ENCODE results near the gene MOB3B. TPM values are rescaled to one million over a fixed set of nuclear protein-coding genes. Genes with fewer than 3 reads are reported as not detected.

MOB3B gene
- total RNA-seq, 1 donor from 2014 or later, result 11.0 TPM

DNA sequence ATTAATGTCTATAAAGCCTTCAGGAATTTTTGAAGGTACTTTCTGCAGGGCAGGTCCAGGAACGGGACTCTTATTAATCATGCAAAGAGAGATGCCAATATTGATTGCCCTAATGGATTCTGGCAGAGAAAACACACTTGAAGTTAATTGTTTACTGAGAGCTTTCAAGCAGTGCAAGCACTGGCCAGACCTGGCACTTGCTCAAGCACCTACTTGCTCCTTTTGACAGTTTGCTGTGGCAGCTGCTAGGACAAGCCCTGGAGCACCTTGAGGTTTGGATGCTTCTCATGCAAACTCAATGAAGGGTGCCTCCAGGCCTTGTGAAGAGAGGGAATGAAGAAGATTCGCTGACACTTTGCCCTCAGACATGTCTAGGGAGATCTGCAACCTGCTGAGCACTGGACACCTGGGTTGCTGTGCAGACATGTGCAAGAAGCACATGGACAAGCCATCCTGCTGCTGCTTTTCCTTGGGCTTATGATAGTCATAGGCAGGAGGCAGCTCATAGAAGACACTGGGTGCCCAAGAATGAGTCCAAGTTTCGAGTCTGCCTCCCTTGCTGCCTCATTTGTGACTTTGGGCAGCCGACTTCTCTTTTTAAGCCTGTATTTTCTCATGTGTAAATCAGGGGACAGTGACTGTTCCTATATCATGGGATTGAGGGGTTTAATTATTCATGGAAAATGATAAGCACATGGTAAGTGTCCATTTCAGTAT, 143.8 kb downstream of the MOB3B start:
- peaks cover 34% of the 10 kb centered on the region for H3K4me1 ChIP-seq
- intact Hi-C loops (cut with DNase I), result no loop called here
- H3K27ac ChIP-seq, result no peak overlapping the region
- TF ChIP-seq POLR2A (IDR thresholded peaks at IDR 0.05) (no peak), POLR2AphosphoS5 (IDR thresholded peaks at IDR 0.05; ENCODE audit: insufficient read depth in 1 of 2, low read depth in 1 of 2) (no peak)
- TF ChIP-seq, protein P1, sequence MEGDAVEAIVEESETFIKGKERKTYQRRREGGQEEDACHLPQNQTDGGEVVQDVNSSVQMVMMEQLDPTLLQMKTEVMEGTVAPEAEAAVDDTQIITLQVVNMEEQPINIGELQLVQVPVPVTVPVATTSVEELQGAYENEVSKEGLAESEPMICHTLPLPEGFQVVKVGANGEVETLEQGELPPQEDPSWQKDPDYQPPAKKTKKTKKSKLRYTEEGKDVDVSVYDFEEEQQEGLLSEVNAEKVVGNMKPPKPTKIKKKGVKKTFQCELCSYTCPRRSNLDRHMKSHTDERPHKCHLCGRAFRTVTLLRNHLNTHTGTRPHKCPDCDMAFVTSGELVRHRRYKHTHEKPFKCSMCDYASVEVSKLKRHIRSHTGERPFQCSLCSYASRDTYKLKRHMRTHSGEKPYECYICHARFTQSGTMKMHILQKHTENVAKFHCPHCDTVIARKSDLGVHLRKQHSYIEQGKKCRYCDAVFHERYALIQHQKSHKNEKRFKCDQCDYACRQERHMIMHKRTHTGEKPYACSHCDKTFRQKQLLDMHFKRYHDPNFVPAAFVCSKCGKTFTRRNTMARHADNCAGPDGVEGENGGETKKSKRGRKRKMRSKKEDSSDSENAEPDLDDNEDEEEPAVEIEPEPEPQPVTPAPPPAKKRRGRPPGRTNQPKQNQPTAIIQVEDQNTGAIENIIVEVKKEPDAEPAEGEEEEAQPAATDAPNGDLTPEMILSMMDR (IDR thresholded peaks at IDR 0.05), result no peak
- no peaks in the 10 kb centered on the region for H3K9me3 ChIP-seq
- DNase-seq (ENCODE audit: extremely low spot score in 2 of 2), result no peak
- no peaks in the 10 kb centered on the region for H3K36me3 ChIP-seq
- no peaks in the 10 kb centered on the region for H3K27me3 ChIP-seq
- no peak overlapping the region for H3K4me3 ChIP-seq

DNA sequence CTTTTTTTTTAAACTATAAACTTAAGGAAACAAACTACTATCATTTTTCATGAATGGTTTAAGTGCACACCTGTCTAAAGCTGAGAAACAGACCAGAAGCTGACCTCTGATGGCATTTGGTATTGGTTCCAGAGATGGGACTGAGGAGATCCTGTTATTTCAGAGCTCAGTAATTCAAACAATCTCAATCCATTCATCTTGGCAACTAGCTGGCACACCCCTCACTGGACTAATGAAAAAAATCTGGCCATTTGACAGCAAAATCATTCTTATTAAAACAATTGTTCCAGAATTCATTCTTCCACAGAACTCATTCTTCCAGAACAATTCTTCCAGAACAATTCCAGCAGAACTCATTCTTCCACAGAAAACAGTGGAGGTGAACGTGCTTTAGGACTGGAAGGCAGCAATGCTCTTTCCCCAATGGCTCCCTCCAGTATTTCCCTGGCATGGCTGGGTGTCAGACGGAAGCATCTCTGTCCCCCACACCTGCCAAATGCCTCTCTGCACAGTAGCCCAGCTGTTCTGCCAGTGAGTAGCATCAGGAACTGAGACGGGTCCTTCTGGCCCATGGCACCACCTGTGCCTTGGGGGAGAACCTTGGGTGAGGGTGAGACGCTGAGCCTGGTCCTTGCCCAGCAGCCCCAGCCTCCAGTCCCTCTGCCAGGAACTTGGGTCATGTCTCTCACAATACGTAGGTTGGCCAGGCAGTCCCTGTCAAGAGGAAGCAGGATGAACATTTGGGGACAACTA, 145.2 kb downstream of the MOB3B start:
- TF ChIP-seq, protein P1 (IDR thresholded peaks at IDR 0.05), result no peak
- TF ChIP-seq POLR2A (IDR thresholded peaks at IDR 0.05), result no peak
- no peak for TF ChIP-seq POLR2AphosphoS5 (IDR thresholded peaks at IDR 0.05; ENCODE audit: insufficient read depth in 1 of 2, low read depth in 1 of 2)
- Histone ChIP-seq H3K9me3 (no peaks in the 10 kb centered on the region), H3K27me3 (no peaks in the 10 kb centered on the region), H3K36me3 (no peaks in the 10 kb centered on the region), H3K4me3 (no peak overlapping the region), H3K4me1 (peaks cover 33% of the 10 kb centered on the region), H3K27ac (no peak overlapping the region)
- no peak for DNase-seq (ENCODE audit: extremely low spot score in 2 of 2)
- intact Hi-C loops (cut with DNase I), result no loop called here

DNA sequence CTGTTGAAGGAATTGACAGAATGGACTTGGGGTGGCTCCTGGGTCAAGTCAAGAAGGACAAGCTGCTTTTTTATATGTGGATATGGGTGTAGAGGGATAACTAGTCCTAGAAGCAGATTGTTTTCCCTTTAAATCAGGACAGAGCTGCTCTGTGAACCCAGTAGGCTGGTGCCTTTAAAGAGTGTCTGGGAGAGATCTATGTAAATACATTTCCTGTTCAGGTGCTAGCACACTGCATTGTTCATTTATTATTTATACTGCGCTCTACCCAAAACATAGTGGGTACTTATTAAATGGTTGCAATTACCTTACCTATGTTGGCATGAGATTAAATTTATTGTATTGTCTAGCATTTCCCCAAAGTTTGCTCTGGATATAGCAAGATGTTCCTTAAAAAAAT, 146.1 kb downstream of the MOB3B start:
- H3K27me3 ChIP-seq, result no peaks in the 10 kb centered on the region
- no peaks in the 10 kb centered on the region for H3K9me3 ChIP-seq
- H3K4me3 ChIP-seq, result no peak overlapping the region
- no peak overlapping the region for H3K27ac ChIP-seq
- no peaks in the 10 kb centered on the region for H3K36me3 ChIP-seq
- DNase-seq (ENCODE audit: extremely low spot score in 2 of 2), result no peak
- TF ChIP-seq POLR2A (IDR thresholded peaks at IDR 0.05), result no peak
- TF ChIP-seq POLR2AphosphoS5 (IDR thresholded peaks at IDR 0.05; ENCODE audit: insufficient read depth in 1 of 2, low read depth in 1 of 2), result no peak
- TF ChIP-seq, protein P1 (IDR thresholded peaks at IDR 0.05), result no peak
- H3K4me1 ChIP-seq, result peaks cover 27% of the 10 kb centered on the region
- intact Hi-C loops (cut with DNase I), result no loop called here

DNA sequence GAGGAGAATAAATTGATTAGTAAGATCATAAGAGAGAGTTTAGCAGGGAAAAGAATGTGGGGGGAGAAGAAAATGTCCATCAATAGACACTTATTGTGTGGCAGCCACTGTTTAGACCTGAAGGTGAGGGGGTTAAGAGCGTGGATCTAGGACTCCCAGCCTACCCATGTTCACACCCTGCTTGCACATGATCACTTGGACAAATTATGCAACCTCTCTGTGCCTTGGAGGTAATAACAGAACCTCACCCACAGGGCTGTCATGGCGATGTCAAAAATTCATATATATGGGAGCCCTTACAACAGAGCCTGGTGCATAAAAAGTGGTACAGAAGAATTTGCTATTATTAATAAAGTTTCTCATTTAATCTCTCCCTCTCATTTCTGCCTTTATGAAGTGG, 146.6 kb downstream of the MOB3B start:
- no peaks in the 10 kb centered on the region for H3K36me3 ChIP-seq
- peaks cover 30% of the 10 kb centered on the region for H3K4me1 ChIP-seq
- TF ChIP-seq, protein P1 (IDR thresholded peaks at IDR 0.05), result no peak
- TF ChIP-seq POLR2A (IDR thresholded peaks at IDR 0.05), result no peak
- no peak for TF ChIP-seq POLR2AphosphoS5 (IDR thresholded peaks at IDR 0.05; ENCODE audit: insufficient read depth in 1 of 2, low read depth in 1 of 2)
- no peak overlapping the region for H3K4me3 ChIP-seq
- H3K9me3 ChIP-seq, result no peaks in the 10 kb centered on the region
- H3K27ac ChIP-seq, result no peak overlapping the region
- no peaks in the 10 kb centered on the region for H3K27me3 ChIP-seq
- intact Hi-C loops (cut with DNase I), result no loop called here
- no peak for DNase-seq (ENCODE audit: extremely low spot score in 2 of 2)

DNA sequence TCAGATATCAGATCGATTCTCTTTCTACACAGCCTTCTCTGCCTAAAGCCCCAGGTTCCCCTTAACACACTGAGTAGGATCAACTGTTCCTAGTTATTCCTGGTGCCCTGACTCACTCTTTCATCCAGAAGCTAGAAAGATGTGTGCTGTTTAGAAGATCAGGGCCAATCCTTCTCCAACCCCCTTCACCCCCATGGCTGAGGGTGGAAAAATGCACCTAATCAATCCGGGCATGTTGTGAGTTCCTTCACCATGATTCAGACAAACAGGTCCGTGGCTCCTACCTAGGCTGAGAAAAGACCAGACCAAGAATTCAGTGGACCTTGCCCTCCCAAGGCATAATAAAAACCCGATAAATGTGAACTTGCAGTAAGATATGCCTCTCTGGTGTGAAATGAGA, 147.3 kb downstream of the MOB3B start:
- Histone ChIP-seq H3K4me3 (no peak overlapping the region), H3K27ac (no peak overlapping the region), H3K36me3 (no peaks in the 10 kb centered on the region), H3K4me1 (peaks cover 37% of the 10 kb centered on the region), H3K9me3 (no peaks in the 10 kb centered on the region), H3K27me3 (no peaks in the 10 kb centered on the region)
- DNase-seq (ENCODE audit: extremely low spot score in 2 of 2), result no peak
- TF ChIP-seq, protein P1 (IDR thresholded peaks at IDR 0.05), result no peak
- TF ChIP-seq POLR2A (IDR thresholded peaks at IDR 0.05) (no peak), POLR2AphosphoS5 (IDR thresholded peaks at IDR 0.05; ENCODE audit: insufficient read depth in 1 of 2, low read depth in 1 of 2) (no peak)
- intact Hi-C loops (cut with DNase I), result no loop called here

All from vagina (tissue), 2 donors.